Kidney (tissue), 14 donors: ENCODE measurements around the gene PAK1. TPM values are rescaled to one million over a fixed set of nuclear protein-coding genes. Genes with fewer than 3 reads are reported as not detected.

Experiments used
- DNase-seq, 5 donors: peaks; one replicate each; pipeline ENCODE4 v3.0.0-alpha.2; 2013 to 2020
- FAIRE-seq: peaks from 2 replicates; lab custom pipeline; 2012; peaks lifted over from hg19 to GRCh38; lab: Jason Lieb, UNC
- H3K27ac ChIP-seq, 2 donors: one replicate each; pipeline ENCODE4 v1.7.0; 2013; ENCODE audit warnings: low read depth in 2 of 2, low read length in 2 of 2, inconsistent platforms in 1 of 2
- H3K27me3 ChIP-seq: one replicate; pipeline ENCODE4 v1.7.1; 2013; ENCODE audit warnings: low read length, inconsistent platforms; ENCODE audit not compliant: control insufficient read depth, insufficient read depth
- H3K36me3 ChIP-seq, 3 donors: one replicate each; pipeline versions ENCODE4 v1.7.0 to v1.7.1; 2013; ENCODE audit warnings: low read length in 3 of 3, control low read depth in 1 of 3, inconsistent platforms in 1 of 3; ENCODE audit not compliant: insufficient read depth in 3 of 3, control insufficient read depth in 2 of 3
- H3K4me1 ChIP-seq, 3 donors: one replicate each; pipeline versions ENCODE4 v1.7.0 to v1.7.1; 2013; ENCODE audit warnings: low read length in 3 of 3, inconsistent platforms in 1 of 3, low read depth in 1 of 3; ENCODE audit not compliant: control insufficient read depth in 2 of 3, insufficient read depth in 2 of 3
- H3K4me3 ChIP-seq, 3 donors: one replicate each; pipeline versions ENCODE4 v1.7.0 to v1.8.1; 2013; ENCODE audit warnings: low read length in 3 of 3, control low read depth in 1 of 3, inconsistent platforms in 1 of 3
- H3K9ac ChIP-seq, 3 donors: one replicate each; pipeline versions ENCODE4 v1.7.0 to v1.7.1; 2013; ENCODE audit warnings: low read length in 3 of 3, control low read depth in 1 of 3, inconsistent platforms in 1 of 3
- H3K9me3 ChIP-seq, 3 donors: one replicate each; pipeline versions ENCODE4 v1.7.0 to v1.7.1; 2013; ENCODE audit warnings: low read length in 3 of 3, control low read depth in 1 of 3, inconsistent platforms in 1 of 3; ENCODE audit not compliant: control insufficient read depth in 2 of 3, insufficient read depth in 1 of 3
- CTCF ChIP-seq: IDR thresholded peaks from 3 replicates; pipeline ENCODE4 v1.5.1; 2012; ENCODE audit warnings: mild to moderate bottlenecking, moderate library complexity, borderline replicate concordance; ENCODE audit not compliant: insufficient read depth; ENCODE audit errors: extremely low read depth
- intact Hi-C: fragments of 100-400 bp; cut with DNase I; formaldehyde crosslinking; loops from one replicate; pipeline ENCODE4 v1.11.1; 2022
- polyA plus RNA-seq: library from polyadenylated mRNA; stranded (reverse); fragments of 350-450 nt; fragmentation: Illumina TruSeq; extraction: RNeasy Lipid Tissue Mini Kit (QIAGEN cat#74804); gene quantifications from one replicate; pipeline ENCODE4 v1.2.3, GENCODE V29; 2014; ENCODE audit warnings: low read depth, low replicate concordance; ENCODE audit not compliant: insufficient read depth
- total RNA-seq: library from RNA; stranded (reverse); fragmentation: NEBNext Ultra II Directional; extraction: Animal tissue kit (Norgen Biotek cat#: 25700); gene quantifications from one replicate; pipeline ENCODE4 v1.2.1, GENCODE V29; 2021
- donor health status: control.
- donor health status: control.
- donor health status: control.
- donor health status: control.
- donor health status: control.
- donor health status: DM: yes; HTN: yes; CAD: no.
- donor health status: Normal renal cell carcinoma (clear cell type).

PAK1 gene
- total and polyA plus RNA-seq, 2 donors from 2014 or later: 22.2 to 29.1 TPM

- Histone ChIP-seq H3K36me3 (no peaks in the 10 kb centered on the region), H3K4me3 (no peak overlapping the region), H3K4me1 (no peaks in the 10 kb centered on the region), H3K27me3 (no peaks in the 10 kb centered on the region), H3K9ac (no peak overlapping the region), H3K9me3 (no peaks in the 10 kb centered on the region), H3K27ac (no peak overlapping the region)
- intact Hi-C loops: no loop called here
- TF ChIP-seq CTCF: no peak
- DNase-seq: no peak
- no peak for FAIRE-seq
Measured at GRCh38 chr11:77457340-77457739, 16.6 kb downstream of the PAK1 start.

- FAIRE-seq: no peak
- intact Hi-C loops: no loop called here
Measured at GRCh38 chr11:77455740-77456139, 18.2 kb downstream of the PAK1 start.

GRCh38 chr11:77454867-77455655, 18.8 kb downstream of the PAK1 start:
- Histone ChIP-seq H3K27ac (no peak overlapping the region), H3K4me3 (no peak overlapping the region), H3K27me3 (no peaks in the 10 kb centered on the region), H3K4me1 (no peaks in the 10 kb centered on the region), H3K9me3 (no peaks in the 10 kb centered on the region), H3K36me3 (no peaks in the 10 kb centered on the region), H3K9ac (no peak overlapping the region)
- TF ChIP-seq CTCF: no peak
- intact Hi-C loops: no loop called here
- peak in 2 of 5 donors; percentile 12 to 42 for DNase-seq
- FAIRE-seq: no peak

More at GRCh38 chr11:77455740-77456139, 18.2 kb downstream of the PAK1 start:
- no peak overlapping the region for H3K27ac ChIP-seq
- no peak overlapping the region for H3K9ac ChIP-seq
- TF ChIP-seq CTCF: no peak
- no peaks in the 10 kb centered on the region for H3K36me3 ChIP-seq
- H3K4me3 ChIP-seq: no peak overlapping the region
- H3K4me1 ChIP-seq: no peaks in the 10 kb centered on the region
- no peak for DNase-seq
- H3K9me3 ChIP-seq: no peaks in the 10 kb centered on the region
- H3K27me3 ChIP-seq: no peaks in the 10 kb centered on the region
